Stimulated activated naive CD8-positive, alpha-beta T cell treated with anti-CD3 and anti-CD28 coated beads, Interleukin-15, Interleukin-2, amounts not matched to agents 100 ng/mL and 50 ng/mL, for 24 hours (primary cell): Measurements from ENCODE around the gene FTSJ1.

ENCODE experiments used
- H3K27ac Mint-ChIP-seq: one replicate; pipeline ENCODE4 v1.8.0; 2021; ENCODE audit warnings: mild to moderate bottlenecking, mixed read lengths
- H3K27me3 Mint-ChIP-seq: one replicate; pipeline ENCODE4 v1.8.0; 2021; ENCODE audit warnings: mixed read lengths
- H3K36me3 Mint-ChIP-seq: one replicate; pipeline ENCODE4 v1.8.0; 2021; ENCODE audit warnings: low read depth, mixed read lengths
- H3K4me1 Mint-ChIP-seq: one replicate; pipeline ENCODE4 v1.8.0; 2021; ENCODE audit warnings: low read depth, mixed read lengths
- H3K4me3 Mint-ChIP-seq: one replicate; pipeline ENCODE4 v1.8.0; 2021; ENCODE audit warnings: mild to moderate bottlenecking, mixed read lengths
- H3K9me3 Mint-ChIP-seq: one replicate; pipeline ENCODE4 v1.8.0; 2021; ENCODE audit warnings: mixed read lengths

FTSJ1 gene

GRCh38 chrX:48465336-48465933 is 10.6 kb upstream of the FTSJ1 start:
- H3K4me1 Mint-ChIP-seq, result peaks cover 45% of the 10 kb centered on the region
- H3K9me3 Mint-ChIP-seq, result no peaks in the 10 kb centered on the region
- H3K4me3 Mint-ChIP-seq, result peak overlapping the region; percentile 69
- no peaks in the 10 kb centered on the region for H3K27me3 Mint-ChIP-seq
- H3K27ac Mint-ChIP-seq, result peak overlapping the region; percentile 66
- H3K36me3 Mint-ChIP-seq, result peaks cover 50% of the 10 kb centered on the region

GRCh38 chrX:48466696-48467095 is 9.3 kb upstream of the FTSJ1 start:
- H3K4me3 Mint-ChIP-seq, result peak overlapping the region; percentile 96
- peaks cover 42% of the 10 kb centered on the region for H3K36me3 Mint-ChIP-seq
- H3K9me3 Mint-ChIP-seq, result no peaks in the 10 kb centered on the region
- H3K27me3 Mint-ChIP-seq, result no peaks in the 10 kb centered on the region
- peak overlapping the region; percentile 61 for H3K27ac Mint-ChIP-seq
- peaks cover 42% of the 10 kb centered on the region for H3K4me1 Mint-ChIP-seq

DNA sequence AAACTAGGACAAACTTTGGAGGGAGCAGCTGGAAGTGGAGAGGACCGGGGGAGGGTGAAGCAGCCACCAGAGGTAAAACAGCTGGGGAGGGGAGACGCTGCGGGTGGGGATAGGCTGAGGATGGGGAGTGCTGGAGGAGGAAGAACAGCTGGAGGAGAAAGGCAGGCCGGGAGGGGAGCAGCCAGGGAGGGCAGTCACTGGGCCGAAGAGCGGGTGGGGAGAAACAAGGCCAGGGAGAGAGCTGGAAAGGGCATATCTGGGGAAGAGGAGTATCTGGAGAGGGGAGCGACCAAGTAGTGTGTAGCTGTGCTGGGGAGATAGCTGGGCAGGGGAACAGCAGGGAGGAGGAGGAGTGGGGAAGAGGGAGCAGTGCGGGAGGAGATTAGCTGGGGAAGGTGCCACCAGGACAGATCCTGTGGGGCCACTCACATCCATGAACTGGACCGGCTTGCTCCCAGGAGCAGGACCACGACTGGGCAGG is 8.7 kb upstream of the FTSJ1 start:
- H3K27ac Mint-ChIP-seq, result peak overlapping the region; percentile 81
- H3K4me3 Mint-ChIP-seq, result peak overlapping the region; percentile 96
- no peaks in the 10 kb centered on the region for H3K27me3 Mint-ChIP-seq
- H3K9me3 Mint-ChIP-seq, result no peaks in the 10 kb centered on the region
- peaks cover 38% of the 10 kb centered on the region for H3K36me3 Mint-ChIP-seq
- H3K4me1 Mint-ChIP-seq, result peaks cover 42% of the 10 kb centered on the region

DNA sequence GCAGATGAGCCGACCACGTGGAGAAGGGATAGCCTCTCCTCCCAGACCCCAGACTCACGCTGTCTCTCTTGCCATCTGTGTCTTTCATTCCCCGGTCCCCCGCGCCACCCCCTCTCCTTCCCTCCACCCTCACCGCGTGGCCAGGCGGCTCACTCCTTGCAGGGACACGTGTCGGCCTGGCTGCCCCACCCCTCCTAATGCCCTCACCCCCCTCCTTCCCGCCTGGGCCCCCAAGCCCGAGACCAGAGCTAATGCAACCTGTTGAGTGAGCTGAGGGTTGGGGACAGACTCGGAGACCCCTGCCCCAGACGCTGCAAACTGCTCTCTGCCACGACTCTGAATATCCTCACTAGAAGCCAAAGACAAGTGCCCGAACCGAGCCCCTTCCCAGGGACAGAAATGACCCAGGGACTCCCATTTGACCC is 7.7 kb upstream of the FTSJ1 start:
- H3K27me3 Mint-ChIP-seq, result no peaks in the 10 kb centered on the region
- peak overlapping the region; percentile 96 for H3K4me3 Mint-ChIP-seq
- H3K9me3 Mint-ChIP-seq, result no peaks in the 10 kb centered on the region
- H3K4me1 Mint-ChIP-seq, result peaks cover 36% of the 10 kb centered on the region
- H3K36me3 Mint-ChIP-seq, result peaks cover 30% of the 10 kb centered on the region
- peak overlapping the region; percentile 99 for H3K27ac Mint-ChIP-seq

GRCh38 chrX:48468693-48469691 is 7.0 kb upstream of the FTSJ1 start:
- peaks cover 28% of the 10 kb centered on the region for H3K36me3 Mint-ChIP-seq
- H3K27ac Mint-ChIP-seq, result peak overlapping the region; percentile 99
- no peaks in the 10 kb centered on the region for H3K27me3 Mint-ChIP-seq
- H3K4me3 Mint-ChIP-seq, result peak overlapping the region; percentile 96
- peaks cover 32% of the 10 kb centered on the region for H3K4me1 Mint-ChIP-seq
- no peaks in the 10 kb centered on the region for H3K9me3 Mint-ChIP-seq

GRCh38 chrX:48470110-48470832 is 5.7 kb upstream of the FTSJ1 start, which contains the start of gene SLC38A5:
TSS of gene SLC38A5 (minus strand) at chrX:48470260. CDS start at chrX:48467924, 2,336 bp downstream.
- Mint-ChIP-seq H3K4me1 (peaks cover 27% of the 10 kb centered on the region), H3K36me3 (peaks cover 18% of the 10 kb centered on the region), H3K27me3 (no peaks in the 10 kb centered on the region), H3K9me3 (no peaks in the 10 kb centered on the region), H3K27ac (peak within 1 kb of the TSS; percentile 99), H3K4me3 (peak within 1 kb of the TSS; percentile 96)

GRCh38 chrX:48470833-48471118 is 5.2 kb upstream of the FTSJ1 start:
- Mint-ChIP-seq H3K4me1 (peaks cover 22% of the 10 kb centered on the region), H3K27ac (no peak overlapping the region), H3K36me3 (peaks cover 13% of the 10 kb centered on the region), H3K4me3 (no peak overlapping the region), H3K27me3 (no peaks in the 10 kb centered on the region), H3K9me3 (no peaks in the 10 kb centered on the region)

DNA sequence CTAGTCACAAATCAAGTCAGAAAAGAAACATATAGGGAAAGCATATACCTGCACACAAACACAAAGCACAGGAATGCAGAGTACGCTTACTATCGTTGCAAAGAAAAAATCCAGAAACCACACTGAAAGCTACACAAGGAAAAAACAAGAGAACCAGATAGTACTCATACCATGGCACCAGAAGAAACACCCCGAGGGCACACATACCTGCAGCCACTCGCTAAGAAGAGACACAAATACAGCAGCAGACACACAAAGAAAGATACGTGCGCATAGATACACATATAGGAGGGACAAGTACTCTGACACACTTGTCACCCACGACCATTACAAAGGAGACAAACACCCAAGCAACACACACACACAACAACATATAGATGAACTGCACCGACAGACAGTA is 4.5 kb upstream of the FTSJ1 start:
- H3K4me3 Mint-ChIP-seq, result no peak overlapping the region

GRCh38 chrX:48472225-48472624 is 3.8 kb upstream of the FTSJ1 start:
- Mint-ChIP-seq H3K27me3 (no peaks in the 10 kb centered on the region), H3K4me3 (no peak overlapping the region), H3K9me3 (no peaks in the 10 kb centered on the region), H3K4me1 (peaks cover 20% of the 10 kb centered on the region), H3K27ac (no peak overlapping the region), H3K36me3 (peaks cover 9% of the 10 kb centered on the region)

More for the DNA sequence above, 4.5 kb upstream of the FTSJ1 start:
- H3K27me3 Mint-ChIP-seq, result no peaks in the 10 kb centered on the region
- H3K9me3 Mint-ChIP-seq, result no peaks in the 10 kb centered on the region
- H3K36me3 Mint-ChIP-seq, result peaks cover 10% of the 10 kb centered on the region
- H3K27ac Mint-ChIP-seq, result no peak overlapping the region
- H3K4me1 Mint-ChIP-seq, result peaks cover 20% of the 10 kb centered on the region

DNA sequence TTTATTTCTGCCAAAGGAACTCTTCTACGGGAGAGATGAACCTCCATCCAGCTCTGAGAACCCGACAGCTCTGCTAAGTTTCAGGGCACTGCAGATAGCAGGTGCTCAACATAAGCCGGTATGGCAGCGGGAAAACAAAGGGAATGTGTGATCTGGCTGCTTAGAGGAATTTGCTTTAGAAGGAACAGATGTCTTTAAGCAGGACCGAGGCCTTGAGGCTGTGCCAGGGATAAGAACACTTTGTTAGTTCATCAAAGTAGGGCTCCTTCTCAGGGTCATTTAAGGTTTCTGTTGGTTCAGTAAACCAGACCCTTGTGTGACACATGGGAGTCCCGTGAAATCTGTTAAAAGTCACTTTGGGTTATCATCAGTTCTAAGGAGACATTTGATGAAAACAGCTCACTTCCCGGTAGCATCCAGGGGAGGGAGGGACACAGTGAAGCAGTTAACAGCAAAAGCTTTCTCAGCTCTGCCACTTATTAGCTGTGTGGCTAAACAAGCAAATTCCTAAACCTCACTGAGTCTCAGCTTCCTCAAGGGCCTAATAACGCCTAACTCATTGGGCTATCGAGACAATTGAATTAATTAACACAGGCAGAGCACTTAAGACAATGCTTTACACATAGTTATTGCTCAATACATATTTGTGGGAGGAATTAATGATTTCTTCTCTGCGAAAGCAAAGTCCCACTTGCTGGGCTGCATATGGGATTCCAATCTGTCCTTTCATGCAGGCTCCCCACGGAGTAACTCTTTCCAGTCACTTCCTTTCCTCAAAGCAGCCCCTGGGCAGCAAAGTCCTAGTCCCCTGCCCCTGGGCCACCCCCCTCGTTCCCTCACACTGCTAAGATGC is 2.9 kb upstream of the FTSJ1 start:
- Mint-ChIP-seq H3K4me3 (no peak overlapping the region), H3K36me3 (peaks cover 15% of the 10 kb centered on the region), H3K27ac (no peak overlapping the region), H3K27me3 (no peaks in the 10 kb centered on the region), H3K4me1 (peaks cover 25% of the 10 kb centered on the region), H3K9me3 (no peaks in the 10 kb centered on the region)

- no peaks in the 10 kb centered on the region for H3K27me3 Mint-ChIP-seq
- H3K27ac Mint-ChIP-seq, result no peak overlapping the region
- peaks cover 18% of the 10 kb centered on the region for H3K36me3 Mint-ChIP-seq
- H3K9me3 Mint-ChIP-seq, result no peaks in the 10 kb centered on the region
- H3K4me3 Mint-ChIP-seq, result no peak overlapping the region
- peaks cover 27% of the 10 kb centered on the region for H3K4me1 Mint-ChIP-seq
Observed at GRCh38 chrX:48473704-48473990, 2.4 kb upstream of the FTSJ1 start.

- Mint-ChIP-seq H3K9me3 (no peaks in the 10 kb centered on the region), H3K4me1 (peaks cover 27% of the 10 kb centered on the region), H3K36me3 (peaks cover 20% of the 10 kb centered on the region), H3K4me3 (no peak overlapping the region), H3K27me3 (no peaks in the 10 kb centered on the region), H3K27ac (no peak overlapping the region)
Observed at GRCh38 chrX:48474127-48474526, 1.9 kb upstream of the FTSJ1 start.

- Mint-ChIP-seq H3K27ac (no peak overlapping the region), H3K36me3 (peaks cover 23% of the 10 kb centered on the region), H3K4me3 (peak overlapping the region; percentile 94), H3K4me1 (peaks cover 23% of the 10 kb centered on the region), H3K9me3 (no peaks in the 10 kb centered on the region), H3K27me3 (no peaks in the 10 kb centered on the region)
Observed at GRCh38 chrX:48474581-48474980, 1.4 kb upstream of the FTSJ1 start.

- peaks cover 27% of the 10 kb centered on the region for H3K36me3 Mint-ChIP-seq
- peak overlapping the region; percentile 94 for H3K4me3 Mint-ChIP-seq
- H3K9me3 Mint-ChIP-seq, result no peaks in the 10 kb centered on the region
- no peaks in the 10 kb centered on the region for H3K27me3 Mint-ChIP-seq
- peak overlapping the region; percentile 97 for H3K27ac Mint-ChIP-seq
- H3K4me1 Mint-ChIP-seq, result peaks cover 21% of the 10 kb centered on the region
Observed at GRCh38 chrX:48475296-48475695, 703 bp upstream of the FTSJ1 start.
